OCI-LY7 (cell line): Measurements from ENCODE around the gene RFX7.

ENCODE experiments used
- CTCF ChIP-seq: fragments of 200-600 bp; sonication (generic); conservative IDR thresholded peaks from 2 replicates; pipeline ENCODE4 v1.5.1; 2014; ENCODE audit warnings: mild to moderate bottlenecking, antibody characterized with exemption, low read length, moderate library complexity, mixed read lengths
- EZH2phosphoT487 ChIP-seq: fragments of 200-600 bp; sonication (generic); IDR thresholded peaks from 2 replicates; pipeline ENCODE4 v1.6.1; 2018; ENCODE audit warnings: low read depth, borderline replicate concordance, mild to moderate bottlenecking, mixed run types, antibody characterized with exemption, low read length, moderate library complexity, mixed read lengths

- TF ChIP-seq CTCF (no peak), EZH2phosphoT487 (no peak)
These were observed 2.1 kb downstream of the RFX7 start for GRCh38 chr15:56241374-56242105.
